Hepatocyte (in vitro differentiated cells): ENCODE data around the gene MET.

Experiments
- EZH2 ChIP-seq: fragments of 200-600 bp; sonication (generic); IDR thresholded peaks from 2 replicates; pipeline ENCODE4 v1.6.1; 2016; ENCODE audit warnings: antibody characterized with exemption, mild to moderate bottlenecking, borderline replicate concordance
- TF ChIP-seq, protein P1 (sequence below): fragments of 200-600 bp; sonication (generic); IDR thresholded peaks from 2 replicates; pipeline ENCODE4 v1.5.1; 2016; ENCODE audit warnings: antibody characterized with exemption, mild to moderate bottlenecking; ENCODE audit not compliant: poor library complexity

DNA sequence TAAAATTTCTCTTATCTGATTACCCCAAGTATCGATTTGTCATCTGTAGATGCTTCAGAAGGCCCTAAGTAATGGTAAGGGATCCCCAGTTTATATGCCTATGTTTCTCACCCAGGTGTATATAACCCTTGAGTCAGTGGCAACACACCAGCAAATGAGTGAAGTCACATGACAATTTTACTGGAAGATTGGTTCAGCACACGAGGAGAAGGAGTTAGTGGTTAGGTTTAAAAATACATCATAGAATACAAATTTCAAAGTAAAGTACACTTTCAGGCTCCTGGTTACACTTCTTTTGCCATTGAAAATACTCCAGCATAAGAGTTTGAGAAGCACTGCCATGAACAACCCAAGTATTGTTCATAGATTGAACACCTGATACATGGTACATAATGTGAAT, 160.7 kb downstream of the MET start:
- TF ChIP-seq, protein P1, sequence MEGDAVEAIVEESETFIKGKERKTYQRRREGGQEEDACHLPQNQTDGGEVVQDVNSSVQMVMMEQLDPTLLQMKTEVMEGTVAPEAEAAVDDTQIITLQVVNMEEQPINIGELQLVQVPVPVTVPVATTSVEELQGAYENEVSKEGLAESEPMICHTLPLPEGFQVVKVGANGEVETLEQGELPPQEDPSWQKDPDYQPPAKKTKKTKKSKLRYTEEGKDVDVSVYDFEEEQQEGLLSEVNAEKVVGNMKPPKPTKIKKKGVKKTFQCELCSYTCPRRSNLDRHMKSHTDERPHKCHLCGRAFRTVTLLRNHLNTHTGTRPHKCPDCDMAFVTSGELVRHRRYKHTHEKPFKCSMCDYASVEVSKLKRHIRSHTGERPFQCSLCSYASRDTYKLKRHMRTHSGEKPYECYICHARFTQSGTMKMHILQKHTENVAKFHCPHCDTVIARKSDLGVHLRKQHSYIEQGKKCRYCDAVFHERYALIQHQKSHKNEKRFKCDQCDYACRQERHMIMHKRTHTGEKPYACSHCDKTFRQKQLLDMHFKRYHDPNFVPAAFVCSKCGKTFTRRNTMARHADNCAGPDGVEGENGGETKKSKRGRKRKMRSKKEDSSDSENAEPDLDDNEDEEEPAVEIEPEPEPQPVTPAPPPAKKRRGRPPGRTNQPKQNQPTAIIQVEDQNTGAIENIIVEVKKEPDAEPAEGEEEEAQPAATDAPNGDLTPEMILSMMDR = no peak
- no peak for TF ChIP-seq EZH2
